ENCODE data around the gene SMOC1. TPM values are rescaled to one million over a fixed set of nuclear protein-coding genes. Genes with fewer than 3 reads are reported as not detected.

SMOC1 gene
- total RNA-seq, 6 experiments from 2014 or later: not detected

DNA sequence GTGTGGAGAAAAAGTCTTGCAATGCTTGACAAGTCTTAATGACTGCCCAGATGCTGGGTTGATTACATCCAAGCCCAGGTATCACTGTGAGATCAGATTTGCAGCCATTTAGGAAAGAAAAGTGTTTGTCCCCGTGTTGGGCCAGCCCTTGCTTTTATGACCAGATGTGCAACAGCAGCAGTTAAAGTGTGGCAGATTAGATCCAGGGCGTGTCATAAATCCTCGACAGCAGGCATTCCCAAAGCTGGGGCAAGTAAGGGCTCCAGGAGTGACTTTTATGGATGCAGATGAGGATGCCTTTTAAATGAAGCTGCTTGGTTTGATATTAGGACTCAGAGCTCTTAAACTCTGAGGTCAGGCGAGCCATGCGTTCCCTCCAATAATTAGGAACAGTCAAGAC, 1.7 kb downstream of the SMOC1 start:
- H3K4me3 Mint-ChIP-seq: no peak overlapping the region
- peaks cover 25% of the 10 kb centered on the region for H3K27me3 Mint-ChIP-seq (ENCODE audit: insufficient read depth)
- H3K36me3 Mint-ChIP-seq (ENCODE audit: low read depth): no peaks in the 10 kb centered on the region
- DNase-seq: no peak
- H3K4me1 Mint-ChIP-seq (ENCODE audit: low read depth): no peaks in the 10 kb centered on the region
- no peak overlapping the region for H3K27ac Mint-ChIP-seq
- no peaks in the 10 kb centered on the region for H3K9me3 Mint-ChIP-seq
- TF ChIP-seq, protein P1, sequence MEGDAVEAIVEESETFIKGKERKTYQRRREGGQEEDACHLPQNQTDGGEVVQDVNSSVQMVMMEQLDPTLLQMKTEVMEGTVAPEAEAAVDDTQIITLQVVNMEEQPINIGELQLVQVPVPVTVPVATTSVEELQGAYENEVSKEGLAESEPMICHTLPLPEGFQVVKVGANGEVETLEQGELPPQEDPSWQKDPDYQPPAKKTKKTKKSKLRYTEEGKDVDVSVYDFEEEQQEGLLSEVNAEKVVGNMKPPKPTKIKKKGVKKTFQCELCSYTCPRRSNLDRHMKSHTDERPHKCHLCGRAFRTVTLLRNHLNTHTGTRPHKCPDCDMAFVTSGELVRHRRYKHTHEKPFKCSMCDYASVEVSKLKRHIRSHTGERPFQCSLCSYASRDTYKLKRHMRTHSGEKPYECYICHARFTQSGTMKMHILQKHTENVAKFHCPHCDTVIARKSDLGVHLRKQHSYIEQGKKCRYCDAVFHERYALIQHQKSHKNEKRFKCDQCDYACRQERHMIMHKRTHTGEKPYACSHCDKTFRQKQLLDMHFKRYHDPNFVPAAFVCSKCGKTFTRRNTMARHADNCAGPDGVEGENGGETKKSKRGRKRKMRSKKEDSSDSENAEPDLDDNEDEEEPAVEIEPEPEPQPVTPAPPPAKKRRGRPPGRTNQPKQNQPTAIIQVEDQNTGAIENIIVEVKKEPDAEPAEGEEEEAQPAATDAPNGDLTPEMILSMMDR (IDR thresholded peaks at IDR 0.05): no peak

DNA sequence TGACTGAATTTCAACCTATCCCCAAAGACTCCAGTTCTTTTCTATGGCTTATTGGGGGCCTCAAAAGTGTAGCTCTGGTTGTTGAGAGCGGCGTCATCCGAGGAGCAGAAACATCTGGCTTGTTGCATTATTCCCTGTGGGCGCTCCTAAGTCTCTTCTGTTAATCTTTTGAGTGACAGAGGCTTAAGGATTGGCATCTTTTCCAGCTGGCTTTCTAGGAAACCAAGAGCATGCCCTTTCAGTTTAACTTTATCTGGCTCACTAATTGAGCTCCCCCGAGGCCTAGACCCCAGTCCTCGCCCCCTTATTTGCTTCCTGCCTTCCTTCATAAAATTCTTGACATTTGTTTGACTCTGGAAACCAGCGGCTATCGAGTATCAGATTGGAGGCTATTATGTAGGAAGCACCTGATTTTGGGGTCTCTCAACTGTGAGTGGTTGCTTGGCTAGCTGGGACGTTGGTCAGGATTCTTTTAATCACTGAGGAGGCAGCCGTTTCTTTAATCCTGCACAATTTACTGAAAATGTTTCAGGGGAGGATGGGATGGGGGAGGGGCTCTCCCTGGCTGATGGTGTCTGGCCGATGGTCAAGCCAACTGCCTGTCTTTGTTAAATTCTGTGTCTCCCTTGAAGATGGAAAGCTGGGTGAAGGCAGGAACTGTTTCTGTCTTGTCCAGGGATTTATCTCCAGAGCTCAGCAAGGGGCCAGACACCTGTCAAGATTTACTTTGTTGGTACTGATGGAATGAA, 3.1 kb downstream of the SMOC1 start:
- TF ChIP-seq, protein P1 (IDR thresholded peaks at IDR 0.05): no peak
- Mint-ChIP-seq H3K4me3 (no peak overlapping the region), H3K27me3 (ENCODE audit: insufficient read depth) (peaks cover 25% of the 10 kb centered on the region), H3K27ac (no peak overlapping the region), H3K36me3 (ENCODE audit: low read depth) (no peaks in the 10 kb centered on the region), H3K9me3 (no peaks in the 10 kb centered on the region), H3K4me1 (ENCODE audit: low read depth) (peaks cover 5% of the 10 kb centered on the region; the same call in 1 of the 2 replicates)
- DNase-seq: no peak

DNA sequence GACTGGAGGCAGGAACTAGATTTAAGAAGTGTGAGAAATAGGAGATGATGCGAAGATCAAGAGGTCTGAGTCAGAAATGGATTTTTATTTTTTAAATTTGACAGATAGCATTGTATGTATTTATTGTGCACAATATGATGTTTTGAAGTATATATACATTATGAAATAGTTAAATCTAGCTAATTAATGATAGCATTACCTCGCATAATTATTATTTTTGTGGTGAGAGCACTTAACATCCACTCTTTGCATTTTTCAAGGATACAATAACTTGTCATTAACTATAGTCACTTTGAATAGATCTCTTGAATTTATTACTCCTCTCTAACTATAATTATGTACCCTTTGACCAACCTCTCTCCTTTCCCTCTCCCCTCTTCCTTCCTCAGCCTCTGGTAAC, 3.7 kb downstream of the SMOC1 start:
- H3K27ac Mint-ChIP-seq: no peak overlapping the region
- no peak overlapping the region for H3K4me3 Mint-ChIP-seq
- no peaks in the 10 kb centered on the region for H3K36me3 Mint-ChIP-seq (ENCODE audit: low read depth)
- peaks cover 21% of the 10 kb centered on the region for H3K27me3 Mint-ChIP-seq (ENCODE audit: insufficient read depth)
- H3K9me3 Mint-ChIP-seq: no peaks in the 10 kb centered on the region
- TF ChIP-seq, protein P1 (IDR thresholded peaks at IDR 0.05): no peak
- peaks cover 5% of the 10 kb centered on the region; the same call in 1 of the 2 replicates for H3K4me1 Mint-ChIP-seq (ENCODE audit: low read depth)
- DNase-seq: no peak

DNA sequence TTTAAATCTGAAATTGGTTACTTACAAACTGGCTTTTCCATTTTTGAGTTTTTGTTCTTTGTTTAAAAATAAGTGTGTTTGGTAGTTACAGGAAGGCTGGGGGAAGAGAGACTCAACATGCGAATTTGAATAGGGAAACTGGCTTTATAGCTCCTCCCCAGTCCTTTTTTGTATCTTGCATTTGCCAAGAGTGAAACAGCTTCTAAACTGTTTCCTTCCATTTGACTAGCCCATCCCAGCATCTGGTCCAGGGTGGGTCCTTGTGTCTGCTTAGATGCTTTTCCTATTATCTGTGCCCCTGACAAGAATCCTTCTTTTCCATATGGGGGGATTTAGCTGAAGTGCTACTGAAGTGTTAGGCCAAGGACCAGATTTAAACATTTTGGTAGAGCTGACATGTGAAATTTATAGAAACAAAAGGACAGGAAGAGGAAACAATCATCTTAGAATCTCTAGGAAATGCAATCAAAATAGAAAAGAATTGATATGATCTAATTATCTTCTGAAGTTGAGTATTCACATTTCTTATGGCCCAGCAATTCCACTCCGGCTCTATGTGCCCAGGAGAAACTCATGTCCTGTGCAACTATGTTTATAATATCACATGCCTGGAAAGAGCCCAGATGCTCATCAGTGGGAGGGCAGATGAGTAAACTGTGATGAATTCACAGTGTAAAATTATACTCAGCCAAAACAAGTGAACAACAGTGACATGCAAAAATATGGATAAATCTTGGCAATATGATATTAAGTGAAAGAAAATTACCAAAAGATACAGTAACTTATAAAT, 7.4 kb downstream of the SMOC1 start:
- Mint-ChIP-seq H3K27me3 (ENCODE audit: insufficient read depth) (peaks cover 2% of the 10 kb centered on the region), H3K9me3 (peaks cover 6% of the 10 kb centered on the region; the same call in 1 of the 2 replicates), H3K4me3 (no peak overlapping the region), H3K4me1 (ENCODE audit: low read depth) (peaks cover 5% of the 10 kb centered on the region; the same call in 1 of the 2 replicates), H3K36me3 (ENCODE audit: low read depth) (no peaks in the 10 kb centered on the region), H3K27ac (no peak overlapping the region)
- TF ChIP-seq, protein P1 (IDR thresholded peaks at IDR 0.05): no peak
- DNase-seq: no peak

DNA sequence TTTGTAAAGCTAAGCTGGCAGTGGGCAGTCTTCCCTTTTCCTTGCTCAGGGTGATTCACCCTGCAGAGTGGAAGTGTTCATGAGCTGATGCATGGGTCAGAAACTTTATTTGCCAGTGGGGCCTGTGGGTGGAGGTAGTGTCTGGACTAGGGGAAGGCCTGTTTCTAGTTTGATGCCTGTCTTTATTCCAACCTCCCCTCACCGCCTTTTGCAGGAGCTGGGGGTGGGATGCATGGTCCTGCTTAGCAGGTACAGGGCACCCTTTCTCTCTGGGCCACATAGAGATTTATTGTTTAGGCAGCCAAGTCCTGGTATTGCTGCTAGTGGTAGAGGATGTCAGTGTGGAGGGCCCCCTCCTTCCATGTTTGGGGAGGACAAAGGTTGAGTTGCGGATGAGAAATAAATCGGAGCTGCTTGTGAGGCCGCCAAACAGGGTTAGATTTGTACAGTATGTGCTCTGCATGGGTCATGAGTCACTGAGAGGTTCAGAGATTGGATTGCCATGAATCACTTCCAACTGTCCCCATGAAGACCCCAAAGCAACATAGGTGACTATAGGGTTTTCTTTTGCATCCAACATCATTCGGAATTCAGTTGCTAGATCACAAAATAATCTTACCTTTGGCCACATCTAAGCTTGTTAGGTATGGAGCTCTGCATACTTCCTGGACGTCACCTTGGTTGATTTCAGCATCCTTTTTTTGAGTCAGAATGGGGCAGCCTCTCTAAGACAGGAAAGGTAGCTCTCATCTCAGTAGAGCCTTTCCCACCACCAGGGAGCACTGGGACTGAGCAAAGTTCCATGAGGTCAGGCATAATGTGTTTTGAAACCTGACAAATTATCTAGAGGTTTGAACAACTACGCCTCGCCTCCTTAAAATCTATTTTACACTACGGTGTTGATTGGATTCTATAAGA, 8.8 kb downstream of the SMOC1 start:
- H3K4me3 Mint-ChIP-seq: no peak overlapping the region
- H3K9me3 Mint-ChIP-seq: peaks cover 6% of the 10 kb centered on the region; the same call in 1 of the 2 replicates
- H3K27ac Mint-ChIP-seq: no peak overlapping the region
- peaks cover 2% of the 10 kb centered on the region for H3K27me3 Mint-ChIP-seq (ENCODE audit: insufficient read depth)
- TF ChIP-seq, protein P1 (IDR thresholded peaks at IDR 0.05): no peak
- DNase-seq: no peak
- H3K4me1 Mint-ChIP-seq (ENCODE audit: low read depth): peaks cover 5% of the 10 kb centered on the region; the same call in 1 of the 2 replicates
- H3K36me3 Mint-ChIP-seq (ENCODE audit: low read depth): no peaks in the 10 kb centered on the region

Data from HFFc6 (cell line).